GM12872 (cell line): ENCODE measurements around the gene ZMYND8.

ENCODE experiments used
- CTCF ChIP-seq: IDR thresholded peaks from 3 replicates; pipeline ENCODE4 v1.5.1; 2011; ENCODE audit warnings: low read depth, mild to moderate bottlenecking, low read length, moderate library complexity; ENCODE audit not compliant: insufficient read depth

The ZMYND8 gene

GRCh38 chr20:47246061-47246777 is 110.3 kb downstream of the ZMYND8 start:
- no peak for TF ChIP-seq CTCF

- no peak for TF ChIP-seq CTCF
Measured at GRCh38 chr20:47244451-47244850, 112.0 kb downstream of the ZMYND8 start.

GRCh38 chr20:47243532-47244305 is 112.8 kb downstream of the ZMYND8 start:
- TF ChIP-seq CTCF = no peak

DNA sequence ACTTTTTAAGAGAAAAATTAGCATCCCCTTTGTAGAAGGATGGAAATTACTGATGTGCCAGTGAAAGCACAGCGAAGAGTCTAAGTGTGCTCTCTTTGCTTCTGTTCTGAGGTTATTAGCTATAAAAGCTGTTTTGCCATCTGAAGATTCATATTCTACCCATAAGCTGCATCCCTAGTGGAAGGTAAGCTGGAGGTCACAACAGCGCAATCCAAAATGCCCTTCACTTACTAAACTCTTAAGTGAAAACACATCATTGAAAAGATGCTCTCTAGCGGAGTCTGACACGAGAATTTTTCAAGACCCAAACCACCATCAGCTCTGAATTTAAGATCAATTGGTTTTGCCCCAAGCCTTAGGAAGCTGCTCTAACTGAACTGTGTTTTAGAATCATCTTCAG is 113.5 kb downstream of the ZMYND8 start:
- no peak for TF ChIP-seq CTCF

DNA sequence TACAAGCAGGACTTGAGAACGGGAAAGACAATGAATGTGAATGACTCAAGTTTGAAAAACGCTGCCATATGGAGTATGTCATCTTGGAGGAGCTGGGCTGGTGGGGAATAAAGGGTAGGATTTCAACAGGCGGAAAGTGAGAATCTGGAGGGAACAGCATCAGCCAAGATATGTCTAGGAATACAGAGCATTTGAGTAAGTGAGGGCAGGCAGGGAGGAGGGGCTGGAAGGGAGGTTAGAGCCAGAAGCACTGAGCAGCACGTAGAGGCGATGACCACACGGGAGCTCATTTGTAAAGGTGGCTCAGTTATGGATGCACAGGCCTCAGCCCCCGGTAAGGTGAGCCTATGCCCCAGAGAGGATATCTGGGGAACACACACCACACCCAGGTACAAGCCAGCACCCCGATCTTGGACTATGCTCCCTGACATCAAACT is 115.1 kb downstream of the ZMYND8 start:
- TF ChIP-seq CTCF = no peak

DNA sequence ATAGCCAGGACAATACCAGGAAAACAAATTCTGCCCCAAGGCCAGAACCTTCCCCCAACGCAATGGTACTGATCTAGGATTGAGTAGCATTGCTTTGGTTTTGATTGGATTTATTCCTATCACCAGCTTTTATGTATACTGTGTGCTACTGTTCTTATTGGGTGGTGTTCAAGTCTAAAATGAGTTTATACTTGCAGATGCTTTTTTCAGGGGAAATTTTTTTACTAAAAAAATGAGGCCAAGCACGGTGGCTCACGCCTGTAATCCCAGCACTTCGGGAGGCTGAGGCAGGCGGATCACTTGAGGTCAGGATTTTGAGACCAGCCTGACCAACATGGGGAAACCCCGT is 116.8 kb downstream of the ZMYND8 start:
- TF ChIP-seq CTCF = no peak

DNA sequence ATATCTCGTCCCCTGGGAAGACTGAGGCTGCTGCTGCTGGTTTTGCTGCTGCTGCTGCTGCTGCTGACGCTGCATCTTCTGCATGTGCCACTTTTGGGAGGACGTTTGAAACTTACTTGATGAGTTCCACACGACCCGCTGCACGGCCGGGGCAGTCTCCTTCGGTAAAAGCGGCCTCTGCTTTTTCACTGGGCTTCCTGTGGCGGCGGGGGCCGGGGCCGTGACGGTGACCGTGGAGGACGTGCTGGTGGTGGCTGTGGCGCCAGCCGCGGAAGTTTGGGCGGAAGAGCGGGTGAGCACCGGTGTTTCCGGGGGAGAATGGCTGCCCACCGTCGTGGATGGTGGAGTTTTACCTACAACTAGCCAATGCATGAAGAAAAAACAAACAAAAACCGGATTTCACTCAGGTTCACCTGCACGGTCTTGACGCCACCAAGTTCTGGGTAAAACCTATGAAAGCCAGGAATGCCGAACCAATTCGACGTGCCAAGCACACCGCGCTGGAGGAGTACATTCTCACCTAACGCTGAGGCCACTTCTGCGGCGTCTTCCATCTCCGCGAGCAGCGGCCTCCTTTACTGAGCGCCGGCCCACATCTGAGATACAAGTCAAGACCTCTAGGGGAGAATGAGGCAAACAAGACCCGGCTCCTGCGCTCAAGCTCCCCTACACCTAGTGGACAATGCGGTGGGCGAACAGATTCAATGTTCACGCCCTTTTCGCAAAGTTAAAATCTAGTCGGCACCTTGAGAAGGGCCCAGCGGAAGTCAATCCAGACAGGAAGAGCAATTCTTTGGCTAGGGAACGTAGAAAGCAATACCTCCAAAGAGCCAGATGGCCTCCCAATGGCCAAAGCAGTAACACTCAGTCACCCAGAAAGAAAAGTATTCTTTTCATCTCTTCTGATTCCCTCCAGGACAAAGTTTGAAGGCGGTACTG is 117.5 kb downstream of the ZMYND8 start:
- TF ChIP-seq CTCF = no peak
